Measurements from ENCODE around the gene RORC.

Gene RORC

DNA sequence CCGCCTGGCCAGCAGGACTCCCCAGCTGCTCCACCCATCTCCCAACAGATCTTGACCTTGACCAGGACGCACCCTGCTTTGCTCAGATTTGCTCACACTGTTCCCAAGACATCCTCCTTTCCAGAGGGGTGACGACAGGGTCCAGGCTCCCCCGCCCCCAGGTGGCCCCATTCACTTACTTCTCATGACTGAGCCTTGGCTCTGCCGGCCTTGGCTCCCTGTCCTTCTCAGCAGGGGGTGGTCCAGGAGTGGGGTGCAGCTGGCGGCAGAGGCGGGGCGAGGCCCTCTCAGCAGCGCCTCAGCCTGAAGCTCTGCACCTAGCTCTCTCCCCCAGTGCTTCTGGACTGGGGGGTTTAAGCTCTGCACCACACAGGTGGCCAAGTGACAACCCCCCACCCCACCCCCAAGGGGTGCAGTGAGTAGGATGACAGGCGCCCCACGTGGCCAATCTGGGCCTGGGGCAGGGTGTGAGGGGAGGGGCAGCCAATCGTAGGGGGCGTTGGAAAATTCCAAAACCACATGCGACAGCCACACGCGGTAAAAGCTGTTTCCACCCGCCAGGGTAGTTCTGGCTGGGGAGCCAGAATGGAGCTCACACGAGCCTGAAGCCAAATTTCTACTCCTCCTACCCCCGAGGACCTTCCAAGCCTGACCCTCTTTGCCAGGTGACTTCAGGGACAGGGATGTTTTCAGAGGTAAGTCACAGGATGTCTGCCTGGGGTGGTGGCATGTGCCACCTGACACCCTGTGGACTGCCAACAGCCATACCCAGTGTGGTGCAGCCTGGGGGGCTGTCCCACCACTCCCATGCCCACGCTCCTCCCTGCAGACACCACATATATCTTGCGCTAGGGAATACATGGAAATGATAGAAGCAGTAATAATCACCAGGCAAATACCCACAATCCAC lies 5.6 kb downstream of the RORC start:
- no peak for DNase-seq

DNA sequence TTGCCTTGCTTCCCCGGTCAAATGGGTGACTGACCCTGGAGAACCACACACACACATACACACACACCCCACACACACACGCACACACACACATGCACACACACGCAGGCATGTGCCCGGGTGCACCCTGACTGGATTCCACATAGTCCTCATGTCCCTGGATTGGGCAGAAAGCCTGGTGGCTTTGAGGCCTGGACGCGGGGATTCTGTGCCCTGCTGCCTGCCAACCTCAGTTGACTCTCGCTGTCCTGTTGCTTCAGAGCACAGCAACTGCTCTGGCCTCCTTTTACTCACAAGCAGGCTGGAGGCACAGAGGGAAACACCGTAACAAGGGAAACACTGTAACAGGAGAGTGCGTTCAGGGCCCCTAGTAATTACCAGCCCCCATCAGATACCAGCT lies 6.4 kb downstream of the RORC start:
- DNase-seq, result no peak

DNA sequence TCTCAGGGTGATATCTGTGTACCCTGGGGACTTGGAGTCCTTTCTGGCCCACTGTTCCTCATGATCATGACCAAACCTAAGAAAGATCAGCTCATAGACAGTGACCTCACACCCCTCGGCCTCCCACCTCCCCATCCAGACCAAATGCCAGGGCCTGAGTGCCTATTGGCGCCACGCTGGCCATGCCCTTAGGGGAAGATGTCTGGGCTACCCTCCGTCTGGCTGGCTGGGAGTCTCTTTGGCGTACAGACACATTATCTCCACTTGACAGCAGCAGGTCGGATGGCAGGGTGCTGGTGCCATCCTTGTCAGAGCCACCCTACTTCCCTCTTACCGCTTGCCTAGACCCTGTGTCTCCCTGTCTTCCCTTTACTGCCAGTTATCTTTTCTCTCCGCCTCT lies 8.4 kb downstream of the RORC start:
- DNase-seq, result no peak

DNA sequence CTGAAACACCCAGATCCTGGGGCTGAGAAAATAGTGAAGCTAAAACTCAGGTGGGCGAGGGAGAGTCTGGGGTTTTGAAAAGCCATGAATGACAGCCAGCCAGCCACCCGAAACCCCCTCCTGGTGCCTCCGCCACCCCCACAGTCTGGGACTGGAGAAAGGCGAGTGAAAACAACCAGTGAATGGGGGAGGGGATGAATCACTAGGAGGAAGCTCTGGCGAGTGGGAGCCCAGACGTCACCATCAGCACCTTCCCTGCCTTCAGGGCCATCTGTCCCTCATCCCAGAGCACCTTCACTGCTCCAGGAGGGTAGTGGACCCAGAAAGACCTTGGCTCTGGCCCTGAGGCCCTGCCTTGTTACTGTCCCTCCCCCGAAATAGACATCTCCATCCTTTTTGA lies 9.2 kb downstream of the RORC start:
- DNase-seq, result no peak

DNA sequence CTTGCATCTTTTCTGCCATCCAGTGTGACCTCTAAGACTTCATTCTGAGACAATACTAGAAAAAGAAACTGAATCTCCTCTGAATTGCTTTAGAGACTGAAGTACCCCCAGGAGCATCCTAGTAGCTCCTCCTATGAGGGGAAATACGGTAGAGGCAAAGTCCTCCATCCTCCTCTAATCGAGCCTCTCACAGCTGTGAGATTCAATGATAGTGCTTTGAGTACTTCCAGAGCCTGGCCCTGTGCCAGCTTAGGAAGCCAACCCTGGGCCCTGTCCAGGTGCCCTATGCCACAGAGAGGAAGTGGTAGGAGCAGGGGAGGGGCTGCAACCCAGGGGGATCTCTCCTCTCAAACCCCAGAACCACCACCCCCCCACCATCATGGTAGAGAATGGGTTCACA lies 10.7 kb downstream of the RORC start:
- no peak for DNase-seq

DNA sequence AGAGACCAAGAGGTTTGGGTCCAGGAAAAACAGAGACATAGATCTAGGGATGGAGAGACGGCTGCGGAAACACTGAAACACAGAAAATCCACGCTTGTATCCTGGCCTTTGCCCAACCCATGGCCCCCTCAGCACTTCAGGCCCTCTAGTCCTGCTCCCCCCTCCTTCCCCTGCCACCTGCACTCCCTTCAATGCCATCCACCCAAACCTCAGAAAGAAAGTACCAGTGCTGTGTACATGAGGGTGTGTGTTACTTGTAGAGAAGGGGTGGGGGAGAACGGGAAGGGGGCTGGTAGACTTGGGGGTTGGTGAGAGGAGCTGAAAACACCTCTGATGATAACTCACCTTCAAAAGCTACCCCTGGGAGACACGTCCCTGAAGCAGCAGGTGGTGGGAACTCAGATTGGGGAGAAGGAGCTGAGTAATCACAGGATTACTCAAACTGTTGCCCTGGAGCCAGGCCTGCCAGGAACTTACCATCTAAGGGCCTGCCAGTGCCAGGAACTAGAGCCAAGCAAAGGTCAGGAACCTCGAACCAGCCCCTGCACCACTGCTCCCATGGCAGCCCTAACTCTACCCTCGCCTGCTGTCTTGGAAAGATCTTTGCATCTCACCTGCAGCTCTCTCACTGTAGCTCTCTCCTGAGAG lies 11.5 kb downstream of the RORC start:
- DNase-seq, result no peak

DNA sequence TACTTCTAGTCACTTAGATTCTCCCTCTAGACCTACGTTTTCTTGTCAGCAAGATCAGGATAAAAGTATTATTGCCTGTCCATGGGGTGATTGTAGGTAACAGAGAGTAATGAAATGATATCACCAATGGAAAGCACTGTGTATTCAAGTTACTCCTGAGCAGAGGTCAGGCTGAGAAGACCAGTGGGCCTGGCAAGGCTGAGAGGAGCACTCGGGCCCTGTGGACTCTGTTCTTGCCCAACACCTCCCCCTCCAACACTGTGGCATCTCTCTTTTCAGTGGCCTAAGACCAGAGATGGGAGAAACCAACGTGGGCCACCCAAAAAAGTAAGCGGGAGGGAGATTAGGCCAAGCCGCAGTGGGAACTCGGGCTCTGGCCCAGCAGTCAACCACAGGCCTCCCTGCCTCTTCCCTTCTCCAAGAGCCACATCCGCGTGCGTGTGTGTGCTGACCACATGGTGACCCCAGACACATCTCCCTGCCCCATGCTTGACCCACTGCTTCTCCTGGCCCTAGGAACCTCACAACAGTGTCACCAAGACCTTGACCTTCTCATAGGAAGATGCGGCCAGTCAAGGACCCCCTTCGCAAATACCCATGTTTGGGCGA lies 12.3 kb downstream of the RORC start:
- no peak for DNase-seq

DNA sequence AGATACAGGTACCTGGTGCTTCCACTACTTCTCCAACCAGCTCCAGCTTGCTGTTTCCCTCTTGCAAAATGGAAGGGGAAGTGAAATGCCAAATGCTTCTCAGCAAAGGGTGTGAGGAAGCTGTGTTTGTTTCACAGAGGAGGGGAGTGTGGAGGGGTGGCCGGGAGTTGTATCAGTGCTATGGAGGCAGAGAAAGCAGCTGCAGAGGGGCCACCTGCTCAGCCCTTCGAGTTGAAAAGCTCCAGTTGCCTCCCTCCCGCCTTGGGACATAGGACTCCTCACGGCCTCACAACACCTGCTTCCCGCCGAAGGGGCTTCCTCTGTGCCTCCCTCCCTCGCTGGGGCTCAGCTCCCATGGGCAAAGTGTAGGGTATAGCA lies 14.3 kb downstream of the RORC start:
- no peak for DNase-seq

DNA sequence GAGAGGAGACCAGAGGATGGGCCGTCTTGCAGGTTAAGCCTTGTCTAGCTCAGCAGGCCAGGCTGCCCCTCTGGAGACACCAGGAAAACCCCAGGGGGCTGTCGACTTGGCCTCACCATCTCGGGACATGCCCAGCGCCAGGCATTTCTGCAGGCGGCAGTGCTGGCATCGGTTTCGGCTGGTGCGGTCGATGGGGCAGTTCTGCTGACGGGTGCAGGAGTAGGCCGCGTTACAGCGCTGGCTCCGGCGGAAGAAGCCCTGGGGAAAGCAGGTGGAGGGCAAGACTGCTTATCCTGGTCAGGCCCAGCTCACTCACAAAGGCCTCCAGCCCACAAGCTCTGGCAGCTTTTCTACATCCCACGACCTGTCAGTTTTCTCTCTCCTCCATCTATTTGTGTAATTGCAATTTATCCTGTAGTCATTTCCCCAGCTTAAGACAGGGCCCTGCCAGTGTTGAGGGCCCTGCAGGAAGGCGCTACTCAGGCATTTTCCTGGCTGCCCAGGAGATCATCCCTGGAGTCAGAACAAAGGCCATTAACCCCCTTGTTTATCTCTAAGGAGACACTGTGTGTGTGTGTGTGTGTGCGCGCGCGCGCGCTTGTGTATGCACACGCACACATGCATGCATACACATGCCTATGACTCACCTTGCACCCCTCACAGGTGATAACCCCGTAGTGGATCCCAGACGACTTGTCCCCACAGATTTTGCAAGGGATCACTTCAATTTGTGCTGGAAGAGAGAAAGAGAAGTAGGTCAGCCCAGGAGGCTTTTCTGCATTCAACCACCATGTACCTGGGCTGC lies 14.9 kb downstream of the RORC start:
- no peak for DNase-seq

DNA sequence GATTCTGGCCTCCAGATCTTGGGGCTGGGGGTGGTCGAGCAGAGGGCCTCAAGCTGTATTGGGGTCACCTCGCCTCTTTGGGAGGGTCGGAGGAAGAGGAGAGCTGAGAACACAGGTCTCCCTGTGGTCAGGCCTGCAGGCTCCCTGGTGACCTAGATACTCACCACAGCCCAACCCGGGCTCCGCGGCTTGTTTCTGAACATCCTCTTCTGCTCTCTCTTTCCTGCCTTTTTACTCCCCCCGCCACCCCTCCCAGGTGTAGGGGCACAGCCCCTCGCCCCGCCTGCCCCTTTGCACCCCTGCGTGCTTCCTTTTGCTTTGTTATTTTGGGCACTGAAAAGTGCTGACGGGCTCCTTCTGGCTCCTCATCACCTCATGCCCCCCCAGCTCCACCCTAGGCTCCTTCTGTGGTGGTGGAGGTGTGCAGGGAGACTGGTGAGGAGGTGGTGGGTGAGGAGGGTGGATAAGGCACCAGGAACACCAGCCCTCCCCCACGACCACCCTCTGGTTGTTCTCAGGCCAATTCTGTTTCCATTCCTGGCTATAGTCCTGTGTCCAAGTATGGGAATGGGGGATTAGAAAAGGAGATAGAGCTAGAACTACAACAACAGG lies 15.8 kb downstream of the RORC start:
- DNase-seq, result no peak

DNA sequence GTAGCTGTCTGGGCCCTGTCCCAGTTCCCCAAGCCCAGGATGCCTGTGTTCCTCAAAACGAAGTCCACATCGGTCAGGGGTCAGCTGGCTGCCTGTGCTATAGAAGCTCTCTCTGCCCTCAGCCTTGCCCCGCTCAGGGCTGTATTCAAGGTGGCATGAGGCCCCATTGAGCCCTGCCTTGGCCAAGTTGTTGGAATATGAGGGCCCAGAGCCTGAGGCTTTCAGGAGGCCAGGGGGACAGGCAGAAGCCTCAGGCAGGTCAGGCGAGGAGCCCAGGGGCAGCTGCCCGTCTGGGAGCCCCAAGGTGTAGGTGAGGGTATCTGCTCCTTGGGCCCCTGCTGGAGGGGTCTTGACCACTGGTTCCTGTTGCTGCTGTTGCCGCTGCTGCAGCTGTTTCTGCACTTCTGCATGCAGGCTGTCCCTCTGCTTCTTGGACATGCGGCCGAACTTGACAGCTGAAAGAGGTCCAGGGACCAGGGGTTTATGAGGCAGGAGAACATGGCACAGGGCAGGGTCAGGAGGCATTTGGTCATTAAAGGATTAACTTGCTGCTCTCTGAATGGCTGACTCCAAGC lies 16.5 kb downstream of the RORC start:
- no peak for DNase-seq

DNA sequence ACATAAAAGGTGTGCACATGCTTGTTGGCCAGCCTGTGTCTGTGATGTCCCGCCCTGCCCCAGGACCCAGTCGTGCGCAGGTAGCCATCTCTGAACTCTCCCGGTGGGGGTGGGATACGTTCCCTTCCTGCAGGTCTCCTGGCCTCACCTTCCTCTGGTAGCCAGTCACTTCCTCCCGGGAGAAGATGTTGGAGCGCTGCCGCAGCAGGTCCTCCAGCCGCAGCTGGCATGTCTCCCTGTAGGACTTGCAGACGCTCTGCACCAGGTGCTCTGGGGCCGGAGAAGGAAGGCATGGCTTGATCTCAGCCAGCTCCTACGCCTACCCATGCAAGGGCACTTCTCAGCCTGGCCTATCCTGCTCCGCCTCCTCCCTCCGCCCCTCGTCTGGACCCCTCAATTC lies 17.2 kb downstream of the RORC start:
- DNase-seq, result no peak

DNA sequence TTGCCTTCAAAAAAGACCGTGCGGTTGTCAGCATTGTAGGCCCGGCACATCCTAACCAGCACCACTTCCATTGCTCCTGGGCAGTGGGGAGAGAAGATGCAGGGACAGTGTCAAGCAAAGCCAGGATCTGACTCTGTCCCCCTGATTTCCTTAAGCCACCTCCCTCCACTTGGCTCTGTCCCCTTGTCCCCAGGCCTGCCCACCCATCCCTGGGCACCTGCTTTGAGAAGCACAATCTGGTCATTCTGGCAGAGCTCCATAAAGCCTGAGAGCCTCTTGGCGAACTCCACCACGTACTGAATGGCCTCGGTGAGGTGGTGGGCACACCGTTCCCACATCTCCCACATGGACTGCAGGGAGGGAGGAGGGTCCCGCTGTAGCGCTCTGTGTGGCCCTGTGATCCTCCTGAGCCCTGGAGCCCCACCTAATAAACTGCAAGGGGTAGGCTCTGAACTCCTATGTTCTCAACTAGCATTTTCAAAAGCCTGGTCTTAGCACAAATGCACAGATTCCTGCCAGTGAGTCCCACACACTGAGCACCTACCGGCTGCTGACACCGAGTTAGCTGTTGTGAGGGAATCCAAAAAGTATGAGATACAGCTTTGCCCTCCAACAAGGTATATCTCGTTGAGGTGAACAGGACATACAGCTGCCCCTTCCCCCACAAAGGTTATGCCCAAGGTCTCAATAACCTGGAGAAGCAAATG lies 18.2 kb downstream of the RORC start:
- no peak for DNase-seq

DNA sequence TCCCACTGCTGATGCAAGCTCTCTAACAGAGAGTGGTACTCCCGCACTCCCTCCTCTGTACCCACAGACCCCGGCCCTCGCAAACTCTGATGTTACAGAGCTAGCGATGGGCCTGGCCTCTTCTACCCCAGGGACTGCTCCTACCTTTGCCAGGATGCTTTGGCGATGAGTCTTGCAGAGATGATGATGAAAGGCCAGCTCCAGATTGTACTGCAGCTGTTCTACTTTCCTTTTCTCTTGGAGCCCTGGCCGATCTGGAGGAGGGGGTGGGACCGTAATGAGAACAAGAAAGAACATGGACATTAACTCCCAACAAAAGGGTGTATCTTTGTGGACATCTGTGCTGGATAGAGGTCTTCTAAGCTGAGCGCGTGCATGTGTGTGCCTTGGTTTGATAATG lies 20.4 kb downstream of the RORC start:
- DNase-seq, result no peak

DNA sequence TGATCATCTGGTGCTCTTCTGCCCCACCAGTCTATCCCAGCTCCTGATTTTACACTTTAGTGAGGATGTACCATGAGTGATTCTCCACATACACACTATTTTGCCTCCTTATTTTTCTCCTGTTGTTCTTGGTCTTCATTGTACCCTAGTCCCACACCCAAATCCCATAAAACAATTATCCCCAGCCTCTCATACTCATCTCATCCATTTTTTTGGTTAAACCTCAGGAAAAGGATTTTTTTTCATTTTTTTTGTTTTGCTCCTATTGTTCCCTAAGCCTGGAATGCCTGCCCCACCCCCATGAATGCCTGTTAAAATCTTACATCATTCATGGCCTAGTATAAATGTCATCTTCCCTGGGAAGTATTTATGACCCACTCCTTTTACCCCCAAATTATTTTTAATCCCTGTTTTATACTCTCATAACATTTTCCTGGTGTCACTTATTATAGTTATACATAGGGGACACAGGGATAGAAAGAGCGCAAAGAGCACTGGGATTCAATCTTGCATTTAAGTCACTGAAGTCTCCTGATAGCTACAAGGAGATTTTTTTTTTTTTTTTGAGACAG lies 21.5 kb downstream of the RORC start:
- no peak for DNase-seq

DNA sequence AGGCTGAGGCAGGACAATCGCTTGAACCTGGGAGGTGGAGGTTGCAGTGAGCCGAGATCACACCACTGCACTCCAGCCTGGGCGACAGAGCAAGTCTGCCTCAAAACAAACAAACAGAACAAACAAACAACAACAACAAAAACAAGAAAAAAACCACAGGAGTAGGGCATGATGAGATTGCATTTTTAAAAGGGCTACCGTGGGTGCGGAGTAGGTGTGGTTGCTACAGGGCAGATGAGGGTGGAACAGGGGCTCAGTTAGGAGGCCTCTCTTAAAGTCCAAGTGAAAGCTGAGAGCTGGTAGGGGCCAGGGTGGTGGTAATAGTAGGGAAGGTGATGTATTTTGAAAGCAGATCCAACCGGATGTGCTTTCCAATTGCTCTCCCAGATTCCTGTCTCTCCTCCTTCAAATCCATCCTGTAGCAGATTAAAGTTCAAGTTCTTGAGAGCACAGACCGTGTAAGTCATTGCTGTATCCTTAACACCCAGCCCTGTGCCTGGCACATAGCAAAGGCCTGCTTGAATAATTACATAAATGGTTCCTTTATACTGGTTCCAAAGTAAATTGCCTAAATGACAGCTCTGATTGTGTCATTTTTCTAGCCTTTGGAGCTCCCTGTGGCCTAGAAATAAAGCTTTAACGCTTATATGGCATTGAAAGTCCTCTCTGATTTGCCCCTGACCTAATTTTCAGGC lies 22.2 kb downstream of the RORC start:
- DNase-seq, result no peak

DNA sequence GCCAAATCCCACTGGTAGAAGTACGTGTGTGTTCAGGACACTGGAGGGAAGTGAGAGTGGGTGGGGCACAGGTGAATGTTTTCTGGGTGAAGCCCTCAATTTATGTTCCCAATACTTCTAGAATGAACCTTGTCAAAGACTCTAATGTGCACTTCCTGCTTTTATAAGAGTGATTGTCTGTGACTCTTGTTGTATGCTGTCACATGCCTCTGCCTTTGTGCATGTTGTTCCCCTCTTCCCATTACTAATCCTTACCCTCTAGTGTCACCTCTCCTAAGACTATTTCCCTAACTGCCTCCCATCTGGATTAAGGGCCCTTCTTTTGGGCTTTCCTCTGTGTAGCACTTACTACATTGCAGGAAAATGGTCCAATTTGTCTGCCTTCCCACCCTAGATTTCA lies 23.8 kb downstream of the RORC start:
- no peak for DNase-seq

DNA sequence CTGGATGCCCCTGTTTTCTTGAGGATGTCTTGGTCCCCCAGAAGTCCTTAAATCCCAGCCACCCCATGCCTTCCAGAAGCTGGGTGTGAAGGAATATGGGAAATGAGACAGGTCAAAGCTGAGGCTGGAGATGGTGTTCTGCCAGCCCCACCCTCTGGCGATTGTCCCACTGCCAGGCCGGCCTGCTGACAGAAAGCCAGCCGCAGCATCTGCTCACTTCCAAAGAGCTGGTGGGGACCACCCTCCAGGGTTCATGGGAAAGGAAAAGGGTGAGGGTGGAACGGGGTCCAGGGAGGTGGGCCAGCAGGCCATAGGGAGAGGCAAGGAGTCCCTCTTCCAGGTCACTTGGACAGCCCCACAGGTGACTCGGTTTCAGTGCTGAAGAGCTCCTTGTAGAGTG lies 24.5 kb downstream of the RORC start:
- no peak for DNase-seq

DNA sequence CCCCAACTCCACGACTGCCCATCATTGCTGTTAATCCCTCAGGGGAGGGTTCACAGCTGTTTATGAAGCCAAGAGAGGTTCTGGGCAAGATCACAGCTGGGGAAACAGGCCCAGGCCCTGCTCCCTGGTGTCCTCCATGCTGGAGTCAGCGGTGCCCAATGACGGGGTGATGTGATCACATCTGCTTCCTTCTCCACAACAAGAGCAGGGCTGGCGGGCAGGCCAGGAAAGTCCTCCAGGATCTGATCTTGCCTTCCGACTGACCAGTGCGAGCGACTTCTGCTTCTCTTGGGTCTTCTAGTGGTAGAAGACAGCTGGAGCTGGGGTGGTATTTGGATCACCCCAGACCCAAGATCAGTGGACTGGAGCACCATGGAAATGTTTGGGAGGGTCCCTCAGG lies 25.4 kb downstream of the RORC start:
- no peak for DNase-seq

DNA sequence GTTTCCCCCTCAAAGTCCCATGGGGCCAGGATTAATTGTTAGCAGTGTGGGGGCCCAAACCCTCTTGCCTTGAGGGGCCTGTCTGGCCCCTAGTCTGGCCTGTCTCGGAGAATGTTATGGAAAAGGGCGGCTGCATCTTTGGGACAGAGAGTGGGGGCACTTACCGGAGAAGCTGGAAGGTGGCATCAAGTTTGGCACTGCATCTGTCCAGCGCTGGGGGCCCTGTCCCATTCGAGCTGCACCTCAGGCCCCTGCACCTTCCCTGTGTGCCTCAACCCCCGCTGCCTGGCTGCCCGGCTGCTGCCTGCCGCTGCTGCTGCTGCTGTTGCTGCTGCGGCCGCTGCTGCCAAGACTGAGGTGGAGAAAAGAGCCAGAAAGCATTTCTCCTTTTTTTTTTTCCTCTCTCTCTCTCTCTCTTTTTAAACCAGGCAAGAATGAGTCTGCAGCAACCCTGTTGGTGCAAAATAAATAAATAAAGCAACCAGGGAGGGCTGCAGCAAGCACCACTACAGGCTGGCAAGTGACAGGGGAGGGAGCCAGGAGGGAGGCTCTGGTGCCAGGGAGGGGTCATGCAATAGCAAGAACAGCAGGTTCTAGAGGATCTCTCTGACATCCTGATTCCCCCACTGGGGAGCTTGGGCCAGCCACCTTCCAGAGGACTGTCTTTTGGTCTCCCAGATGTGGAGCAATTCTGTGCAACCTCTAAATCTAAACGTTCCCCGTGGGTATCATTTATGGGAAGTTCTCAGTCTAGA lies 26.4 kb downstream of the RORC start, which contains the start of gene LINGO4:
TSS of gene LINGO4 (minus strand) at position 354 of the 755 bp plus-strand sequence. CDS start 2,715 bp downstream, outside the sequence.
- DNase-seq, result no peak

All from hematopoietic multipotent progenitor cell treated with erythropoietin and hydrocortisone succinate and interleukin-3 and kit ligand, for 6 days (in vitro differentiated cells).